ENCODE results near the gene COL6A5.
"Not testable (repeated sequence)": the region's sequence is repeated elsewhere in the genome, so short reads cannot be mapped to it uniquely, and the experiment has no call there.

The COL6A5 gene

GRCh38 chr3:130442284-130442683, 96.8 kb downstream of the COL6A5 start:
- Histone ChIP-seq H3K4me2 (ENCODE audit: low read depth, low read length, poor library complexity, severe bottlenecking) (no peak overlapping the region), H3K79me2 (ENCODE audit: insufficient read depth, low read length) (no peaks in the 10 kb centered on the region), H2AFZ (ENCODE audit: low read depth, low read length, severe bottlenecking) (no peak overlapping the region), H3K27ac (ENCODE audit: low read depth, low read length) (no peak overlapping the region), H4K20me1 (ENCODE audit: low read depth, low read length) (no peaks in the 10 kb centered on the region), H3K36me3 (ENCODE audit: low read length) (no peaks in the 10 kb centered on the region), H3K9me3 (ENCODE audit: insufficient read depth, low read length) (no peaks in the 10 kb centered on the region), H3K27me3 (ENCODE audit: low read length) (no peaks in the 10 kb centered on the region), H3K4me3 (ENCODE audit: insufficient read depth, low read length, poor library complexity, severe bottlenecking) (no peak overlapping the region), H3K9me2 (replicated peaks; ENCODE audit: insufficient read depth, low read length) (no peaks in the 10 kb centered on the region; the same call in 1 of the 2 replicates), H3K9ac (ENCODE audit: low read length) (no peak overlapping the region), H3F3A (ENCODE audit: insufficient read depth) (no peaks in the 10 kb centered on the region)
- TF ChIP-seq CTCF (IDR thresholded peaks at IDR 0.05; ENCODE audit: insufficient read depth, low read length, poor library complexity, severe bottlenecking) = no peak
- no peak for TF ChIP-seq EZH2phosphoT487 (conservative IDR thresholded peaks at IDR 0.05; ENCODE audit: low read length)

- H3K4me2 ChIP-seq (ENCODE audit: low read depth, low read length, poor library complexity, severe bottlenecking); H3K9ac ChIP-seq (ENCODE audit: low read length); H3F3A ChIP-seq (ENCODE audit: insufficient read depth); H2AFZ ChIP-seq (ENCODE audit: low read depth, low read length, severe bottlenecking); H3K4me3 ChIP-seq (ENCODE audit: insufficient read depth, low read length, poor library complexity, severe bottlenecking); H3K36me3 ChIP-seq (ENCODE audit: low read length); H3K9me3 ChIP-seq (ENCODE audit: insufficient read depth, low read length); H3K9me2 ChIP-seq (replicated peaks; ENCODE audit: insufficient read depth, low read length); H4K20me1 ChIP-seq (ENCODE audit: low read depth, low read length); H3K27ac ChIP-seq (ENCODE audit: low read depth, low read length); H3K79me2 ChIP-seq (ENCODE audit: insufficient read depth, low read length); H3K27me3 ChIP-seq (ENCODE audit: low read length): not testable (repeated sequence)
These were observed 101.4 kb downstream of the COL6A5 start for GRCh38 chr3:130446840-130447239.

GRCh38 chr3:130448155-130448554, 102.7 kb downstream of the COL6A5 start:
- H3K27me3 ChIP-seq (ENCODE audit: low read length); H3K4me2 ChIP-seq (ENCODE audit: low read depth, low read length, poor library complexity, severe bottlenecking); H3K9ac ChIP-seq (ENCODE audit: low read length); H3F3A ChIP-seq (ENCODE audit: insufficient read depth); H3K9me2 ChIP-seq (replicated peaks; ENCODE audit: insufficient read depth, low read length); H3K36me3 ChIP-seq (ENCODE audit: low read length); H2AFZ ChIP-seq (ENCODE audit: low read depth, low read length, severe bottlenecking); H3K4me3 ChIP-seq (ENCODE audit: insufficient read depth, low read length, poor library complexity, severe bottlenecking); H3K79me2 ChIP-seq (ENCODE audit: insufficient read depth, low read length); H4K20me1 ChIP-seq (ENCODE audit: low read depth, low read length); H3K27ac ChIP-seq (ENCODE audit: low read depth, low read length); H3K9me3 ChIP-seq (ENCODE audit: insufficient read depth, low read length): not testable (repeated sequence)

- TF ChIP-seq EZH2phosphoT487 (conservative IDR thresholded peaks at IDR 0.05; ENCODE audit: low read length) = no peak
- no peak for TF ChIP-seq CTCF (IDR thresholded peaks at IDR 0.05; ENCODE audit: insufficient read depth, low read length, poor library complexity, severe bottlenecking)
These were observed 111.1 kb downstream of the COL6A5 start for GRCh38 chr3:130456540-130456939.

More at GRCh38 chr3:130456540-130456939, 111.1 kb downstream of the COL6A5 start:
- Histone ChIP-seq H3K4me3 (ENCODE audit: insufficient read depth, low read length, poor library complexity, severe bottlenecking) (no peak overlapping the region), H3K9me3 (ENCODE audit: insufficient read depth, low read length) (no peaks in the 10 kb centered on the region), H3K4me2 (ENCODE audit: low read depth, low read length, poor library complexity, severe bottlenecking) (no peak overlapping the region), H3K27me3 (ENCODE audit: low read length) (no peaks in the 10 kb centered on the region), H4K20me1 (ENCODE audit: low read depth, low read length) (no peaks in the 10 kb centered on the region), H3K36me3 (ENCODE audit: low read length) (no peaks in the 10 kb centered on the region), H3F3A (ENCODE audit: insufficient read depth) (no peaks in the 10 kb centered on the region), H2AFZ (ENCODE audit: low read depth, low read length, severe bottlenecking) (no peak overlapping the region), H3K79me2 (ENCODE audit: insufficient read depth, low read length) (no peaks in the 10 kb centered on the region), H3K9ac (ENCODE audit: low read length) (no peak overlapping the region), H3K9me2 (replicated peaks; ENCODE audit: insufficient read depth, low read length) (no peaks in the 10 kb centered on the region), H3K27ac (ENCODE audit: low read depth, low read length) (no peak overlapping the region)
